GM19455 (cell line): ENCODE measurements around the gene KNOP1.

Experiments used
- ATAC-seq: cut with Tn5 transposase; IDR thresholded peaks from one replicate; pipeline ENCODE4 v1.9.1; 2021; ENCODE audit not compliant: unreplicated experiment

Gene KNOP1

DNA sequence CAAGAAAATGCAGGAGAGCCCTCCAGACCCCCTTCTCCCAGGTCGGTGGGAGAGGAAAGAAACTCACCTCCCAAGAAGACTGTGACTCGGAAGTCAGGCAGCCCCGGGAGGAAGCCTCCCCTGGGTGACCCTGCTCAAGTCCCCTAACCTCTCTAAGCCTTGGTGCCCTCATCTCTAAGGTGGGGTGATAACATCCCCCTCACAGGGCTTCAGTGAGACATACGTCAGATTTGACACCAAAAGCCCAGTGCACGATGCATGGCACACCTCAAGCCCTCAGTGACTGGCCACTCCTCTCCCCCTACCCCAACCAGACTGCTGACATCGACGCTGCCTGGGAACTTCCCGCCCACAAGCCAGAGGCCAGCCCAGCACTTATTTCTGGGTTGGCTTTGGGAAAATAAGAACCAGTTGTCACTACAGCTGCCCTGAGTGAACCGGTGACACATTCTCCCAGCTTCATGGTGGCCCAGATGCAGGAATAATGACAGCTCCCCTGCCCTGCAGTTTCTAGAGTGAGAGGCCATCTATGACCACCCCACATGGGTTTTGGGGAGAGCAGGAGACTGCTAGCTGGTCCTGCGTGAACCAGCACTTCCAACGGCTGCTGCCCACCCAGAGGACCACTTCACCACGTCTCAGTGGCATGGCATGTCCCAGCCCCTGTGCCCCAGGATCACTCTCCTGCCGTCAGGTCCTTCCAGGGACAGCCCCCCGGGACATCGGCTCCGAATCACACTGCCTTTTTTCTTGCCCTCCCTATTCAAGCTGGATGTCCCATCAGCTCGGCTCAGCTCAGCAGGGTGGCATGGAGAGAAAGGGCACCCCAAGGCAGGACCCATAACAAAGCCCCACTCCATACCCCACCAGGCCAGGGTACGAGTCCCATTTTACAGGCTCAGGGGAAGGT lies 9.5 kb downstream of the KNOP1 start:
- no peak for ATAC-seq

- no peak for ATAC-seq
Observed at GRCh38 chr16:19707569-19708295, 10.3 kb downstream of the KNOP1 start.

- no peak for ATAC-seq
Observed at GRCh38 chr16:19706846-19707245, 11.2 kb downstream of the KNOP1 start.

DNA sequence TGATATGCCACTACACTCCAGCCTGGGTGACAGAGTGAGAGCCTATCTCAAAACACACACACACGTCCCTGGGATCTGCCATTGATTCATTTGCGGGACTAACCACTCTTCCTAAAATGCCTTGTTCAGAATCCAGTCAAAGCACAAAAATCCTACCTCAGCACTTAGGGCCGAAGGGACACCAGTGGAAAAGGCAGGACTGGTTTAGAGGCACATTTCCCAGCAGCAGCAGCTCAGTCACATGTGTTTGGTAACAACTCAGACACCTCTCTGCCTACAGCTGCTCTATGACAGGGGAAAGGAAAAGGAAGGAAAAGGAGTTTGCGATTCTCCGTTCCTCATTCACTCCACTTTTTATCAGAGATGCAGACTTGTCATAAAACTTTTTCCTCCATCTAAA lies 12.2 kb downstream of the KNOP1 start:
- no peak for ATAC-seq

- ATAC-seq, result no peak
Observed at GRCh38 chr16:19705146-19705501, 12.9 kb downstream of the KNOP1 start.

- no peak for ATAC-seq
Observed at GRCh38 chr16:19704321-19705145, 13.5 kb downstream of the KNOP1 start.

DNA sequence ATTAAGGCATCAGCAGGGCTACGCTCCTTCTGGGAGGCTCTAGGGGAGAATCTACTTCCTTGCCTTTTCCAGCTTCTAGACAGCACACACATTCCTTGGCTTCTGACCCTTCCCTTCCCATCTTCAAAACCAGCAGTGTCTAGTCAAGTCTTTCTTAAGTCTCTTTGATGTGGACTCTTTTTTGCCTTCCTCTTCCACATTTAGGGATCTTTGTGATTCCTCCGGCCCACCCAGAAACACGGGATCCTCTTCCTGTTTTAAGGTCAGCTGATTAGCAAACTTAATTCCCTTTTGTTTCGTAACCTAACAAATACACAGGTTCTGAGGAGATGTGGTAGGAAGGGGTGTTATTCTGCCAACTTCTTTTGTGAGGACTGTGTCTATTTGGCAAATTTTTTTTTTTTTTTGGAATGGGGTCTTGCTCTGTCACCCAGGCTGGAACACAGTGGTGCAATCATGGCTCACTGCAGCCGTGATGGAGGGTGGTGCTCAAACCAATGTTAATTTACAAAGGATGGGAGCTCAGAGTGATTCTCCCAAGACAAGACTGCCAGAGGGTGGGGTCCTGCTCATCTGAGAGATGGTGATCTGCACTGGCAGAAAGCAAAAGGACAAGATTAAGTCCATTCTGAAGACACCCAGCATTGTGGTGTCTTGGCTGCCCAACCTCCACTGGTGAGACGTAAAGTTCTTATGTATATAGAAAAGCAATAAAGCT lies 14.7 kb downstream of the KNOP1 start:
- no peak for ATAC-seq

DNA sequence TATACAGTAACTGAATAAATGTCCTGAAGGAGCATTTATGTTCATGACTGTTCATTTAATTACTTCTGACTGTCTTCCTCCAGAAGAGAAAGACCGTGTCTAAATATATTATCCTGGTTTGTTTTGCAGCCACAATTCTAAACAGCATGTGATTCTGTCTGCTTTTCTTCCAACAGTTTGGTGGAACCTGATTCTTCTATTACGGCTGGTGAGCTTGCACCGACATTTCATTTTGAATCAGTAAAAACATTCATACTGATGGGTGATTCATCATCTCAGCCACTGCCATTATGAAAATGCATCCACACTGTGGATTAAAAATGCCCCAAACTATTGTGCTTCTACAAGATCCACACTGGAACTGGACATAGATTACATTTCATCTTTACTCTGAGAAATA lies 16.9 kb downstream of the KNOP1 start:
- no peak for ATAC-seq

DNA sequence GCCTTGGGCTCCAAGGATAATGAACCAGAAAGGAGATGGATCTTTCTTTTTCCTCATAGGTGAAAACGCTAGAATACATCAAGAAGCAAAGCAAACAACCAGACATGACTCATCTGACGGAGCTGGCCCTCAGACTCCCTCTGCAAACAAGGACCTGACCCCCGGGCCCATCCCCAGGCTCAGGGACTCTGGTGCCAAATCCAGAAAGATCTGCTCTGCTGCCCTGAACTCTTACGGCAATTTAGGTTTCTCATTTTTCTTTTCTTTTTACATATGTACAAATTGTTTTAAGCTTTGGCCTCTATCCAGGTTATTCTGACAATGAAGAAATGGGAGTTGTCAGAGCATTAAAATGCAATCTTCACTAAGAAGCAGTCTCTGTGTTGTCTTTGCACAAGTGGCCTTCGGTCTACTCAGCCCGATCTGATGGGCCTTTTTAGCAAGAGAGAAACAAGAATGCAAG lies 17.7 kb downstream of the KNOP1 start:
- no peak for ATAC-seq

DNA sequence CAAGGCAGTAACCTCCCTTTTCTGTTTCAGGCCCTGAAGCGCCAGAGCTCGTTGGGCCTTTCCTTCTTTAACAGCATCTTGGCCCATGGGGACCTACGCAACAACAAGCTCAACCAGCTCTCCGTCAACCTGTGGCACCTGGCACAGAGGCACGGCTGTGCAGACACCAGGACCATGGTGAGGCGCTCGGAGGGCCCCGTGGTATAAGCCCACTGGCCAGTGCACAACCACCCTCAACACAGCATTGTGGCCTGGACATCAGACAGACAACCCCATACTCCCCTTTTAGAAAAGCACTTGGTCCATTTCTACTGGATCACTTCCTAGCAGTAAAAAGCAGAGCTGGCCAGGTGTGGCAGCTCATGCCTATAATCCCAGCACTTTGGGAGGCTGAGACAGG lies 18.6 kb downstream of the KNOP1 start:
- no peak for ATAC-seq

GRCh38 chr16:19698480-19699465 lies 19.3 kb downstream of the KNOP1 start:
- ATAC-seq, result no peak

GRCh38 chr16:19697756-19698318 lies 20.2 kb downstream of the KNOP1 start:
- no peak for ATAC-seq

GRCh38 chr16:19696961-19697360 lies 21.1 kb downstream of the KNOP1 start:
- no peak for ATAC-seq

GRCh38 chr16:19696328-19696727 lies 21.7 kb downstream of the KNOP1 start:
- ATAC-seq, result no peak

GRCh38 chr16:19694989-19695388 lies 23.0 kb downstream of the KNOP1 start:
- no peak for ATAC-seq

DNA sequence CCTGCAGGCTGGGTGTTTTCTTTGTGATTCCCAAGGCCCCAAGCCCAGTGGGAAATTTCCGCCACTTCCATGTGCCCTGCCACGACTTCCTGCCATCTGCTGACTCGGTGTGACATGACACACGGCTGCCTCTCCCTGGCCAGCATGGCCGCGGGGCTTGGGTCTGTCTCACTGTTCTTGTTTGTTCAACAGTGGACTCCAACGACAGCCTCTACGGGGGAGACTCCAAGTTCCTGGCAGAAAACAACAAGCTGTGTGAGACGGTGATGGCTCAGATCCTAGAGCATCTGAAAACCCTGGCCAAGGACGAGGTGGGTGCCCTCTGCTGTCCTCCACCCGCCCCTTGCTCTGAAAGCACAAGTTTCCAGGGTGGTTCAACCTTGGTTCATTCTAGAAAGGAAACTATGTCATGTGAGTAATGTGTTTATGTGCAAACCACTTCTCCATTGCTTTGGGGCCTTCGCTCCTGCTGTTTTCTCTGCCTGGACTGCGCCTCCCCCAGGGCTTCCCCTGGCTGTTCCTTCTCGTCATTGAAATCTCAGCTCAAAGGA lies 26.8 kb downstream of the KNOP1 start:
- no peak for ATAC-seq

DNA sequence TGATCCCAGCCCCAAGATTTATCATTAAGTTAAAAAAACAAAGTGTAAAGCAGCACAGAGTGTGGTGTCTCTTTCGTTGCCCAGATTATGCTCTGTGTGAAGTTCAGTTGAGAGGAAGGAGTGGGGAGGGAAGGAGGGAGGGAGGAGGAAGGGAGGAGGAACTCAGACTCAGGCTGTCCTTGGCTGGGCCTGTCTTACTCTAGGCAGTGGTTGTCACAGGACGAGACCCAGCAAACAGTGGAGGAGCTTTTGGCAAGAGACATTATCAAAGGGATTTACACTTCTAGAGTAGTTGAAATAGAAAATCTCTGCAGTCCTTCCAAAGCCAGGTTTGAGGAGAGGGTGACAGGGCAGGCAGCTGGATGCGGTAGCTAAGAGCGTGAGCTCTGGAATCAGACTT lies 27.8 kb downstream of the KNOP1 start:
- ATAC-seq, result no peak

GRCh38 chr16:19689342-19689741 lies 28.7 kb downstream of the KNOP1 start:
- no peak for ATAC-seq
